IgD-negative memory B cell (primary cell): ENCODE data around the gene TFDP2. TPM values are rescaled to one million over a fixed set of nuclear protein-coding genes. Genes with fewer than 3 reads are reported as not detected.

ENCODE experiments used
- H3K27ac Mint-ChIP-seq, 3 donors: one replicate each; pipeline ENCODE4 v1.8.0; 2020 to 2022; ENCODE audit warnings: mild to moderate bottlenecking in 3 of 3, mixed read lengths in 3 of 3, moderate library complexity in 1 of 3
- H3K27me3 Mint-ChIP-seq: one replicate; pipeline ENCODE4 v1.8.0; 2021; ENCODE audit warnings: mixed read lengths
- H3K36me3 Mint-ChIP-seq: one replicate; pipeline ENCODE4 v1.8.0; 2020; ENCODE audit warnings: mild to moderate bottlenecking, mixed read lengths
- H3K4me1 Mint-ChIP-seq, 3 donors: one replicate each; pipeline ENCODE4 v1.8.0; 2020 to 2022; ENCODE audit warnings: mixed read lengths in 3 of 3, mild to moderate bottlenecking in 1 of 3
- H3K4me3 Mint-ChIP-seq, 4 donors: one replicate each; pipeline ENCODE4 v1.8.0; 2020 to 2022; ENCODE audit warnings: mild to moderate bottlenecking in 4 of 4, mixed read lengths in 4 of 4, moderate library complexity in 3 of 4
- H3K9me3 Mint-ChIP-seq, 3 donors: one replicate each; pipeline ENCODE4 v1.8.0; 2020 to 2021; ENCODE audit warnings: mixed read lengths in 3 of 3, mild to moderate bottlenecking in 1 of 3
- polyA plus RNA-seq: library from polyadenylated mRNA; unstranded; fragments of 300-500 nt; fragmentation: Illumina TruSeq; gene quantifications from one replicate; pipeline ENCODE4 v1.2.3, GENCODE V29; 2021

The TFDP2 gene
- polyA plus RNA-seq, 1 donor from 2014 or later, result 29.7 TPM

GRCh38 chr3:141959589-141960554, 189.5 kb downstream of the TFDP2 start:
- Mint-ChIP-seq H3K36me3 (peaks cover 7% of the 10 kb centered on the region), H3K4me1 (no peaks in the 10 kb centered on the region), H3K9me3 (no peaks in the 10 kb centered on the region), H3K27ac (no peak overlapping the region), H3K27me3 (no peaks in the 10 kb centered on the region), H3K4me3 (no peak overlapping the region)

DNA sequence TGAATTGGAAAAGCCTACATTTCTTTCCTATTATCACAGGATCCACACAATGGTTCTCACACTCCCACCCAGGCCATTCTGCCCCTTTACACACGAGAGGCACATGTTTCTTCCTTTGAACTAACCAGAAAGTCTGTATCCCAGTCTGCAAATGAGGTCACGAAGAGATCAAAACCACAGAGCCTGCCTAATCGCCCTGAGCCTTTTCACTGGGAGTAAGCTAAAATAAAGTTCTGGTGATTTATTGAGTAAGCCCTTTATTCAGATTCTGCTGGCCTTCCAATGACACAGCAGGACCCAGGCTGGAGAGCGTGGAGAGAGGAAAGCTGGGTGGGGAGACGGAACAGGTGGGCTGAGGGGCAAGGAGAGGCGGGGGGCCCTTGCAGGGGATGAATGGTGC, 194.2 kb downstream of the TFDP2 start:
- Mint-ChIP-seq H3K27ac (peak overlapping the region in 1 of 3 donors; percentile 71), H3K4me1 (peaks cover 0 to 8% (median 6%) of the 10 kb centered on the region in 3 donors), H3K36me3 (peaks cover 5% of the 10 kb centered on the region), H3K27me3 (no peaks in the 10 kb centered on the region), H3K9me3 (no peaks in the 10 kb centered on the region), H3K4me3 (no peak overlapping the region)

- Mint-ChIP-seq H3K4me3 (no peak overlapping the region), H3K27me3 (no peaks in the 10 kb centered on the region), H3K4me1 (peaks cover 0 to 8% (median 6%) of the 10 kb centered on the region in 3 donors), H3K27ac (no peak overlapping the region), H3K9me3 (no peaks in the 10 kb centered on the region), H3K36me3 (peaks cover 1% of the 10 kb centered on the region)
Observed at GRCh38 chr3:141952611-141953010, 196.7 kb downstream of the TFDP2 start.

DNA sequence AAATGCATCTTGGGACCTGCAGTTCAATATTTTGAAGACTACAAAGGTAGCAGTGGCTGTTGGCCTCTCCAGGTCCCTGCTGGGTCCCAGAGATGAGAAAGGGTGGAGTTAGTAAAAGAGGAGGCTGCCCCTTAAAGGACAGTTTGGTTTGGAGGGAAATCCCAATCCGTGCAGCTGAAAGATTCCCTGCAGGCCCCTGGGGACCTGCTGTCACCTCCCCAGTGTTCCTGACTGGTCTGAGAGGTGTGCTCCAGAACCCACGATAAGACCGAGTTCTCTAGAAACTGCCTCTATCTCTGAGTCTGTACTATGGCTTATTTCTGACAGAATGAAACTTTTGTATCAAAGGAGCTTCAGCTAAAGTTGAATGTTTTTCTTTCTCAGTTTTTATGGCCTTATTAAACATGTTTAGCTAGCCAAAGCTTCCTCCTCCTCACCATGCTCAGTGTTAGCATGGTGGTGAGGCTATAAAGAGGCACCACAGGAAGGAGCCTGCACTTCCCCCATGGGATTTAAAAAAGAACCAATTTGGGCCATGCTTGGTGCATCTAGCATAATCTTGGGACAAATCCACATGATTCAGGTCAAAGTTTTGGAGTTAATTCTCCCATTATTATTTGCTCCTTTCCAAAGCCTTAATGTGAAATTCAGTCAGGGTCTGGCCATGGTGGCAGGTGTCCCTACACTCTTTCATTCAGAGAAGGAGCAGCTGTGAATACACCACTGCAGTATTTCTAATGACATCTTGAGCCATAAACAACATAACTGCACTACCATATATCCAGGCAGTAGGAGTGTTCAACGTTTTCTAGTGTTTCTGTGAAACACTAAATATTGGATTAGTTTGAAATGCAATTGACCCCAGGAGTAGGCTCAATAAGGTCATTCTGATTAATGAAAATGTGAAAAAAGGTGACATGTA, 198.5 kb downstream of the TFDP2 start:
- H3K4me1 Mint-ChIP-seq, result peaks cover 0 to 8% (median 6%) of the 10 kb centered on the region in 3 donors
- H3K27ac Mint-ChIP-seq, result peak overlapping the region in 1 of 3 donors; percentile 0
- H3K9me3 Mint-ChIP-seq, result no peaks in the 10 kb centered on the region
- no peak overlapping the region for H3K4me3 Mint-ChIP-seq
- no peaks in the 10 kb centered on the region for H3K27me3 Mint-ChIP-seq
- peaks cover 1% of the 10 kb centered on the region for H3K36me3 Mint-ChIP-seq

DNA sequence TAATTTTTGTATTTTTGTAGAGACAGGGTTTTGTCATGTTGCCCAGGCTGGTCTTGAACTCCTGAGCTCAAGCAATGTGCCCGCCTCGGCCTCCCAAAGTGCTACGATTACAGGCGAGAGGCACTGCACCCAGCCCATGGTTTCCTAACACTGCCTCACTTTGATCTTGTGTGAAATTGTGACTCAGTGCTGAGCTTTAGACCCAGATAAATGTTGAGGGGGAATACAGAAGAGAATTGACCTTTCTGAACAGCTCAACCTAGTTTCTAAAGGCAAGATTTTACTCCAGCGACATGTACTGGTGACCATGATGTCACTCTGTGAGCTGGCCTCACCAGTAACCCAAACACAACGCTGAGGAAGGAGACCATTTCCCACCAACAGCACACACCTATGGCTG, 199.4 kb downstream of the TFDP2 start:
- no peak overlapping the region for H3K27ac Mint-ChIP-seq
- no peak overlapping the region for H3K4me3 Mint-ChIP-seq
- H3K36me3 Mint-ChIP-seq, result peaks cover 1% of the 10 kb centered on the region
- peaks cover 0 to 8% (median 6%) of the 10 kb centered on the region in 3 donors for H3K4me1 Mint-ChIP-seq
- no peaks in the 10 kb centered on the region for H3K27me3 Mint-ChIP-seq
- no peaks in the 10 kb centered on the region for H3K9me3 Mint-ChIP-seq

DNA sequence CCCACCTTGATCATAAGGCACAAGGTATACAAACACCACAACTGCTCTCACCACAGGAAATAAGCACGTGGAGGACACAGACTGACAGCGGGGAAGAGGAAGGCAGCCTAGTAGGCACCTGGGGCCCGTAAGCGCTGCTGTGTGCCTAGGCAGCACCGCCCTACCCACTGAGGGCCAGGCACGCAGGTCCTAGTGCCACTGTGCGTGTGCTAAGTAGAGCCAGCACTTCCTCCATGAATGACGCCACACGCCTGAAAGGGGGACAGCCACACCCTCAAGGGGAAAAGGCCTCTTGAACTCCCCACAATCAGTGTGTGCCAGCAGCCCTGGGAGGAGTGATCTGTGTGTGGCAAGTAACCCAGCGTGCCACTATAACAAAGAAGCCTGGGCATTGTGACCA, 199.9 kb downstream of the TFDP2 start:
- no peaks in the 10 kb centered on the region for H3K9me3 Mint-ChIP-seq
- no peak overlapping the region for H3K27ac Mint-ChIP-seq

GRCh38 chr3:141945726-141946485, 203.4 kb downstream of the TFDP2 start:
- Mint-ChIP-seq H3K27ac (no peak overlapping the region), H3K4me1 (peaks cover 0 to 4% (median 4%) of the 10 kb centered on the region in 3 donors), H3K36me3 (peaks cover 1% of the 10 kb centered on the region)

More for the DNA sequence above, 199.9 kb downstream of the TFDP2 start:
- Mint-ChIP-seq H3K36me3 (peaks cover 1% of the 10 kb centered on the region), H3K4me3 (no peak overlapping the region), H3K4me1 (peaks cover 0 to 8% (median 6%) of the 10 kb centered on the region in 3 donors), H3K27me3 (no peaks in the 10 kb centered on the region)

GRCh38 chr3:141942006-141942405, 207.3 kb downstream of the TFDP2 start:
- H3K27me3 Mint-ChIP-seq, result no peaks in the 10 kb centered on the region
- H3K27ac Mint-ChIP-seq, result no peak overlapping the region
- H3K9me3 Mint-ChIP-seq, result no peaks in the 10 kb centered on the region
- H3K4me3 Mint-ChIP-seq, result no peak overlapping the region
- no peaks in the 10 kb centered on the region for H3K4me1 Mint-ChIP-seq
- H3K36me3 Mint-ChIP-seq, result no peaks in the 10 kb centered on the region

More at GRCh38 chr3:141945726-141946485, 203.4 kb downstream of the TFDP2 start:
- H3K9me3 Mint-ChIP-seq, result no peaks in the 10 kb centered on the region
- no peak overlapping the region for H3K4me3 Mint-ChIP-seq
- no peaks in the 10 kb centered on the region for H3K27me3 Mint-ChIP-seq

DNA sequence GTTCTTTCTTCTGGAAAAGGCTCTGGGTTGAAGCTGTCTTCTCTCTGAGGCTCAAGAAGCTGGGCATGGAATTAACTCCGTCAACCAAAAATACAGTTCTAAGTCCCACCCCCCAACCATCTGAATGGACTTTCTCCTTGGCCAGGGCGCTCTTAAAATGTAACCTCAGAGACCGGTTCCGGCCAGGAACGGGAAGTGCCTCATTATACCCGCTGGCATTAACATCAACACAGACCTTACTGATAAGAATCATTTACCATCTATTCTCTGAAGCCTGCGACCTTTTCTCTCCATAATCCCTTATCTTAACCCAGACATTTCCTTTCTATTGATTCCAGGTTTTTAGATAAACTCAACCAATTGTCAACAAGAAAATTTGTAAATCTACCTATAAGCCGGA, 208.3 kb downstream of the TFDP2 start:
- Mint-ChIP-seq H3K27me3 (no peaks in the 10 kb centered on the region), H3K9me3 (no peaks in the 10 kb centered on the region), H3K36me3 (no peaks in the 10 kb centered on the region), H3K4me1 (no peaks in the 10 kb centered on the region), H3K4me3 (peak overlapping the region in 1 of 4 donors; percentile 20), H3K27ac (no peak overlapping the region)

GRCh38 chr3:141940194-141940776, 209.1 kb downstream of the TFDP2 start:
- peak overlapping the region in 1 of 3 donors; percentile 23 for H3K27ac Mint-ChIP-seq
- no peaks in the 10 kb centered on the region for H3K9me3 Mint-ChIP-seq
- H3K27me3 Mint-ChIP-seq, result no peaks in the 10 kb centered on the region
- H3K4me1 Mint-ChIP-seq, result no peaks in the 10 kb centered on the region
- no peak overlapping the region for H3K4me3 Mint-ChIP-seq
- H3K36me3 Mint-ChIP-seq, result no peaks in the 10 kb centered on the region

- H3K36me3 Mint-ChIP-seq, result no peaks in the 10 kb centered on the region
- no peak overlapping the region for H3K27ac Mint-ChIP-seq
- H3K4me3 Mint-ChIP-seq, result no peak overlapping the region
- H3K4me1 Mint-ChIP-seq, result no peaks in the 10 kb centered on the region
- no peaks in the 10 kb centered on the region for H3K27me3 Mint-ChIP-seq
- no peaks in the 10 kb centered on the region for H3K9me3 Mint-ChIP-seq
Observed at GRCh38 chr3:141939759-141940158, 209.6 kb downstream of the TFDP2 start.

DNA sequence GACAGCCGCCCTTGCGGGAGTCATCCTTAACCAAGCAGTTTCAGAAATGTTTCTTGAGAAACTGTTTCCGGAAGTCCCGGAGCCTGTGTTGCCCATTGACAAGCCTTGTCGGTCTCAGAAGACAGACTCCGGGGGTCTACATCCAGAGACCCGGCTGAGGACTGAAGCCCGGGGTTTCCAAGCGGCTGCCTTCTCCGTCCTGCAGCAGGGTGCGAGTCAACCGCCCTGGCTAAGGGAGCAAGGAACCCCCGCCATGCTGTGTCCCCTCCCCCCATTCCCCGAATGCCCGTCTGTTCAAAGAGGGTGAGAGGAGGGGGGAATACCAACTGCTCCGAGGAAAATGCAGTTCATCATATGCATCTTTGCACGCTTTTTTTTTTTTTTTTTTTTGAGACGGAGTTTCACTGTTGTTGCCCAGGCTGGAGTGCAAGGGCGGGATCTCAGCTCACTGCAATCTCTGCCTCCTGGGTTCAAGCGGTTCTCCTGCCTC, 211.3 kb downstream of the TFDP2 start:
- Mint-ChIP-seq H3K9me3 (no peaks in the 10 kb centered on the region), H3K27me3 (no peaks in the 10 kb centered on the region), H3K27ac (no peak overlapping the region), H3K36me3 (no peaks in the 10 kb centered on the region), H3K4me1 (no peaks in the 10 kb centered on the region), H3K4me3 (no peak overlapping the region)

DNA sequence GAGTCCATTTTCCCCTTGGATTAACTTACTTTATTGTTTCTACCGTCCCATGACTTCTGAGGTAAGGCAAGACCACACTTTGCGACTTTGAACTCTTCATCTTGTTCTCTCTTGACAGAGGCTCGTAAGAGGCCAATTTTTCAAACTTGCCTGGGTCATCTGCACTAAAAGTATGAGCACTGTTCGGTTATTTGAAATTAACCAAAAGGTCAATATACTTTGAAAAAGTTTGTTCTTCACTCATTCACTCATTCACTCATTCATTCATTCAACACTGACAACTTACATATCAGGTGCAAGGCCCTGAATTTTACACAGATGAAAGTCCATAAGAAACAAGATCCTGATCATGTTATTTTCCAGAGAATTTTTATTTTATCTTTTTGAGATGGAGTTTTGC, 215.0 kb downstream of the TFDP2 start:
- H3K27me3 Mint-ChIP-seq, result no peaks in the 10 kb centered on the region
- no peaks in the 10 kb centered on the region for H3K4me1 Mint-ChIP-seq
- no peak overlapping the region for H3K27ac Mint-ChIP-seq
- no peaks in the 10 kb centered on the region for H3K36me3 Mint-ChIP-seq
- H3K4me3 Mint-ChIP-seq, result no peak overlapping the region
- no peaks in the 10 kb centered on the region for H3K9me3 Mint-ChIP-seq
